Activated T-cell treated with anti-CD3 and anti-CD28 coated beads, Interleukin-2, amount 50 U/mL, for 4 hours (primary cell): ENCODE results near the gene MTA2. TPM values are rescaled to one million over a fixed set of nuclear protein-coding genes. Genes with fewer than 3 reads are reported as not detected.
"Not testable (repeated sequence)": the region's sequence is repeated elsewhere in the genome, so short reads cannot be mapped to it uniquely, and the experiment has no call there.

Experiments
- ATAC-seq, 2 donors: fragments of 200-7000 bp; cut with Tn5 transposase; one replicate each; pipeline ENCODE4 v1.10.0; 2021
- DNase-seq: peaks from one replicate; pipeline ENCODE4 v3.0.0-alpha.2; 2020
- H3K27me3 Mint-ChIP-seq: one replicate; pipeline ENCODE4 v1.8.0; 2021; ENCODE audit warnings: low read depth, mixed read lengths
- H3K36me3 Mint-ChIP-seq: one replicate; pipeline ENCODE4 v1.8.0; 2022; ENCODE audit warnings: mixed read lengths; ENCODE audit not compliant: insufficient read depth
- H3K4me1 Mint-ChIP-seq: one replicate; pipeline ENCODE4 v1.8.0; 2021; ENCODE audit warnings: low read depth, mixed read lengths
- H3K4me3 Mint-ChIP-seq: one replicate; pipeline ENCODE4 v1.8.0; 2021; ENCODE audit warnings: mild to moderate bottlenecking, moderate library complexity, mixed read lengths
- H3K9me3 Mint-ChIP-seq: one replicate; pipeline ENCODE4 v1.8.0; 2021; ENCODE audit warnings: mixed read lengths
- total RNA-seq, 3 donors: library from RNA; stranded (reverse); gene quantifications; one replicate each; pipeline ENCODE4 v1.2.1, GENCODE V29; 2021

The MTA2 gene
- total RNA-seq, 3 donors from 2014 or later: 217 to 224 (median 220) TPM

GRCh38 chr11:62556108-62556874 is 45.4 kb downstream of the MTA2 start:
- H3K9me3 Mint-ChIP-seq: no peaks in the 10 kb centered on the region
- no peaks in the 10 kb centered on the region for H3K27me3 Mint-ChIP-seq
- DNase-seq: peak; percentile 58
- peaks cover 27% of the 10 kb centered on the region for H3K36me3 Mint-ChIP-seq
- ATAC-seq: peak; percentile 42 to 44
- H3K4me1 Mint-ChIP-seq: peaks cover 98% of the 10 kb centered on the region
- H3K4me3 Mint-ChIP-seq: peak overlapping the region; percentile 58

GRCh38 chr11:62555464-62556107 is 46.1 kb downstream of the MTA2 start:
- Mint-ChIP-seq H3K36me3 (peaks cover 26% of the 10 kb centered on the region), H3K4me3 (peak overlapping the region; percentile 58), H3K27me3 (no peaks in the 10 kb centered on the region)

GRCh38 chr11:62554387-62555167 is 47.1 kb downstream of the MTA2 start:
- Mint-ChIP-seq H3K4me1 (peaks cover 97% of the 10 kb centered on the region), H3K9me3 (no peaks in the 10 kb centered on the region), H3K4me3 (peak overlapping the region; percentile 33), H3K27me3 (no peaks in the 10 kb centered on the region), H3K36me3 (peaks cover 18% of the 10 kb centered on the region)
- DNase-seq (no peak), ATAC-seq (no peak)

More at GRCh38 chr11:62555464-62556107, 46.1 kb downstream of the MTA2 start:
- DNase-seq (no peak), ATAC-seq (peak; percentile 15 to 33)
- Mint-ChIP-seq H3K9me3 (no peaks in the 10 kb centered on the region), H3K4me1 (peaks cover 98% of the 10 kb centered on the region)

GRCh38 chr11:62553839-62554361 is 47.8 kb downstream of the MTA2 start:
- Mint-ChIP-seq H3K9me3 (no peaks in the 10 kb centered on the region), H3K27me3 (no peaks in the 10 kb centered on the region), H3K36me3 (peaks cover 12% of the 10 kb centered on the region), H3K4me1 (peaks cover 91% of the 10 kb centered on the region), H3K4me3 (peak overlapping the region; percentile 58)
- DNase-seq (no peak), ATAC-seq (no peak)

- Mint-ChIP-seq H3K36me3 (peaks cover 8% of the 10 kb centered on the region), H3K27me3 (no peaks in the 10 kb centered on the region), H3K4me1 (peaks cover 86% of the 10 kb centered on the region), H3K9me3 (no peaks in the 10 kb centered on the region), H3K4me3 (peak overlapping the region; percentile 58)
- peak; percentile 35 for DNase-seq
- peak in 1 of 2 donors; percentile 14 for ATAC-seq
Measured at GRCh38 chr11:62553080-62553838, 48.4 kb downstream of the MTA2 start.

- Mint-ChIP-seq H3K36me3 (peaks cover 8% of the 10 kb centered on the region), H3K9me3 (no peaks in the 10 kb centered on the region), H3K27me3 (no peaks in the 10 kb centered on the region), H3K4me1 (peaks cover 87% of the 10 kb centered on the region), H3K4me3 (peak overlapping the region; percentile 61)
- DNase-seq (no peak), ATAC-seq (no peak)
Measured at GRCh38 chr11:62552485-62553079, 49.1 kb downstream of the MTA2 start.

GRCh38 chr11:62550478-62550877 is 51.2 kb downstream of the MTA2 start:
- not testable (repeated sequence) for H3K9me3 Mint-ChIP-seq, DNase-seq, H3K36me3 Mint-ChIP-seq, H3K27me3 Mint-ChIP-seq, ATAC-seq, H3K4me3 Mint-ChIP-seq
- H3K4me1 Mint-ChIP-seq: peaks cover 75% of the 10 kb centered on the region

GRCh38 chr11:62548545-62549335 is 52.9 kb downstream of the MTA2 start:
- Mint-ChIP-seq H3K9me3 (no peaks in the 10 kb centered on the region), H3K27me3 (no peaks in the 10 kb centered on the region), H3K36me3 (no peaks in the 10 kb centered on the region), H3K4me3 (no peak overlapping the region), H3K4me1 (peaks cover 73% of the 10 kb centered on the region)
- ATAC-seq (no peak), DNase-seq (no peak)

GRCh38 chr11:62547691-62548281 is 53.9 kb downstream of the MTA2 start:
- Mint-ChIP-seq H3K9me3 (no peaks in the 10 kb centered on the region), H3K4me3 (peak overlapping the region; percentile 72), H3K27me3 (no peaks in the 10 kb centered on the region), H3K36me3 (no peaks in the 10 kb centered on the region), H3K4me1 (peaks cover 73% of the 10 kb centered on the region)
- ATAC-seq (no peak), DNase-seq (no peak)

GRCh38 chr11:62546929-62547625 is 54.6 kb downstream of the MTA2 start:
- no peaks in the 10 kb centered on the region for H3K9me3 Mint-ChIP-seq
- no peaks in the 10 kb centered on the region for H3K27me3 Mint-ChIP-seq
- ATAC-seq: no peak
- DNase-seq: no peak
- peak overlapping the region; percentile 72 for H3K4me3 Mint-ChIP-seq
- no peaks in the 10 kb centered on the region for H3K36me3 Mint-ChIP-seq
- peaks cover 73% of the 10 kb centered on the region for H3K4me1 Mint-ChIP-seq

- Mint-ChIP-seq H3K4me1 (peaks cover 73% of the 10 kb centered on the region), H3K4me3 (peak within 1 kb of the TSS; percentile 88), H3K9me3 (no peaks in the 10 kb centered on the region), H3K36me3 (no peaks in the 10 kb centered on the region), H3K27me3 (no peaks in the 10 kb centered on the region)
- DNase-seq: peak; percentile 45
- peak; percentile 42 to 46 for ATAC-seq
Measured at GRCh38 chr11:62546244-62546928, 55.3 kb downstream of the MTA2 start, which contains the start of gene AHNAK. Gene AHNAK (minus strand): TSS chr11:62546806. CDS start chr11:62536098, 10,708 bp downstream.
